Testis (tissue), 2 donors: ENCODE measurements around the gene ARHGEF28.

Experiments
- CTCF ChIP-seq, 3 experiments: fragments of 450-650 bp in 2 of 3; fragments of 200-600 bp in 1 of 3; sonication (generic) in 1 of 3; IDR thresholded peaks; one replicate each; pipeline ENCODE4 v1.5.1; 2016 to 2019; ENCODE audit warnings: antibody characterized with exemption in 3 of 3, mild to moderate bottlenecking in 2 of 3, moderate library complexity in 1 of 3
- POLR2A ChIP-seq: fragments of 450-650 bp; IDR thresholded peaks from one replicate; pipeline ENCODE4 v1.6.1; 2017; ENCODE audit warnings: antibody characterized with exemption, mild to moderate bottlenecking, moderate library complexity

GRCh38 chr5:73912821-73913271 lies 286.9 kb downstream of the ARHGEF28 start:
- no peak for TF ChIP-seq CTCF (IDR thresholded peaks at IDR 0.05)
- TF ChIP-seq POLR2A: no peak
